PC-3 (cell line): ENCODE measurements around the gene DGLUCY. TPM values are rescaled to one million over a fixed set of nuclear protein-coding genes. Genes with fewer than 3 reads are reported as not detected.

Source experiments
- ATAC-seq: fragments of 200-7000 bp; cut with Tn5 transposase; 2 replicates; pipeline ENCODE4 v1.9.1; 2020; ENCODE audit warnings: mild to moderate bottlenecking, moderate library complexity
- BruUV-seq: library from RNA; stranded (reverse); fragments of 400-500 nt; replicated peaks from 2 replicates; lab custom pipeline; 2021; lab: Mats Ljungman, UMichigan
- CTCF ChIA-PET: fragments of 300-600 bp; sonication (Branson Sonifier 250); formaldehyde crosslinking; loops from one replicate; lab custom pipeline; 2022; ENCODE audit warnings: antibody characterized with exemption; lab: Charles Lee
- POLR2A ChIA-PET: fragments of 300-600 bp; sonication (Branson Sonifier 250); formaldehyde crosslinking; loops from one replicate; lab custom pipeline; 2022; ENCODE audit warnings: antibody characterized with exemption; ENCODE audit not compliant: unreplicated experiment; lab: Charles Lee
- DNase-seq: peaks from one replicate; pipeline ENCODE4 v3.0.0-alpha.2; 2015
- H2AFZ ChIP-seq: fragments of 300-600 bp; sonication (generic); 2 replicates; pipeline ENCODE4 v1.6.0; 2016; ENCODE audit warnings: antibody characterized with exemption, low read length
- H3F3A ChIP-seq: fragments of 300-600 bp; sonication (generic); one replicate; pipeline ENCODE4 v1.6.0; 2017; ENCODE audit warnings: antibody characterized with exemption, low read length, control low read depth, mild to moderate bottlenecking; ENCODE audit not compliant: unreplicated experiment
- H3K27ac ChIP-seq: fragments of 300-600 bp; sonication (generic); 2 replicates; pipeline ENCODE4 v1.5.1; 2016; ENCODE audit warnings: mild to moderate bottlenecking, low read length
- H3K27me3 ChIP-seq: fragments of 300-600 bp; sonication (generic); 2 replicates; pipeline ENCODE4 v1.6.1; 2016; ENCODE audit warnings: low read length, mixed read lengths
- H3K36me3 ChIP-seq: fragments of 300-600 bp; sonication (generic); 2 replicates; pipeline ENCODE4 v1.6.1; 2016; ENCODE audit warnings: low read depth, mixed run types, low read length, mixed read lengths
- H3K4me1 ChIP-seq: fragments of 300-600 bp; sonication (generic); 2 replicates; pipeline ENCODE4 v1.5.1; 2016; ENCODE audit warnings: low read length; ENCODE audit not compliant: insufficient read depth
- H3K4me2 ChIP-seq: fragments of 300-600 bp; sonication (generic); 2 replicates; pipeline ENCODE4 v1.6.0; 2016; ENCODE audit warnings: low read length
- H3K4me3 ChIP-seq: fragments of 300-600 bp; sonication (generic); 2 replicates; pipeline ENCODE4 v1.5.1; 2016; ENCODE audit warnings: mild to moderate bottlenecking, low read length, mixed read lengths
- H3K79me2 ChIP-seq: fragments of 300-600 bp; sonication (generic); 2 replicates; pipeline ENCODE4 v1.6.1; 2017; ENCODE audit warnings: low read length, mixed read lengths
- H3K9ac ChIP-seq: fragments of 300-600 bp; sonication (generic); 2 replicates; pipeline ENCODE4 v1.6.0; 2016; ENCODE audit warnings: mild to moderate bottlenecking, low read length
- H3K9me2 ChIP-seq: fragments of 300-600 bp; sonication (generic); replicated peaks from 2 replicates; pipeline ENCODE4 v1.6.1; 2016; ENCODE audit warnings: mixed run types, low read length, mixed read lengths
- H3K9me3 ChIP-seq: fragments of 300-600 bp; sonication (generic); 2 replicates; pipeline ENCODE4 v1.6.1; 2016; ENCODE audit warnings: low read length, mixed read lengths
- H4K20me1 ChIP-seq: fragments of 300-600 bp; sonication (generic); 2 replicates; pipeline ENCODE4 v1.6.1; 2016; ENCODE audit warnings: low read length, mixed read lengths
- CTCF ChIP-seq: fragments of 300-600 bp; sonication (generic); conservative IDR thresholded peaks from 2 replicates; pipeline ENCODE4 v1.5.1; 2017; ENCODE audit warnings: antibody characterized with exemption, low read depth, mild to moderate bottlenecking, low read length
- EZH2 ChIP-seq: fragments of 300-600 bp; sonication (generic); IDR thresholded peaks from one replicate; pipeline ENCODE4 v1.6.1; 2017; ENCODE audit warnings: antibody characterized with exemption, mild to moderate bottlenecking, low read length; ENCODE audit not compliant: unreplicated experiment
- EZH2phosphoT487 ChIP-seq: fragments of 300-600 bp; sonication (generic); IDR thresholded peaks from 2 replicates; pipeline ENCODE4 v1.6.1; 2018; ENCODE audit warnings: mild to moderate bottlenecking, antibody characterized with exemption, low read length, borderline replicate concordance
- intact Hi-C: fragments of 100-400 bp; cut with micrococcal nuclease; formaldehyde crosslinking; loops from 2 replicates; pipeline ENCODE4 v1.9.0; 2023
- total RNA-seq: library from RNA; depleted of rRNA; stranded (reverse); fragments of >200 nt; gene quantifications from 2 replicates; pipeline ENCODE4 v1.2.3, GENCODE V29; 2014

The DGLUCY gene
- total RNA-seq, 1 experiment from 2014 or later: 0.84 TPM

GRCh38 chr14:91270619-91271018, 156.7 kb downstream of the DGLUCY start:
- no peaks in the 10 kb centered on the region for H3K9me2 ChIP-seq
- no peaks in the 10 kb centered on the region for H3K4me1 ChIP-seq
- intact Hi-C loops: no loop called here
- no peak overlapping the region for H2AFZ ChIP-seq
- ChIA-PET POLR2A (no interaction called here), CTCF (no interaction called here)
- no peaks in the 10 kb centered on the region for H3K9me3 ChIP-seq
- H3K36me3 ChIP-seq: no peaks in the 10 kb centered on the region
- ATAC-seq (peak; percentile 42; the same call in 1 of the 2 replicates), DNase-seq (no peak)
- no peaks in the 10 kb centered on the region for H3K79me2 ChIP-seq
- no peak overlapping the region for H3K27ac ChIP-seq
- no peaks in the 10 kb centered on the region for H4K20me1 ChIP-seq
- no peak overlapping the region for H3K4me3 ChIP-seq
- H3K4me2 ChIP-seq: no peak overlapping the region
- H3K27me3 ChIP-seq: no peaks in the 10 kb centered on the region
- TF ChIP-seq CTCF (no peak), EZH2phosphoT487 (no peak), EZH2 (no peak)
- no peaks in the 10 kb centered on the region for H3F3A ChIP-seq
- H3K9ac ChIP-seq: no peak overlapping the region
- no TSS peak for BruUV-seq

- DNase-seq: no peak
- no peaks in the 10 kb centered on the region for H3F3A ChIP-seq
- H3K4me3 ChIP-seq: no peak overlapping the region
- no peaks in the 10 kb centered on the region for H3K36me3 ChIP-seq
- no peaks in the 10 kb centered on the region for H4K20me1 ChIP-seq
- no peaks in the 10 kb centered on the region for H3K79me2 ChIP-seq
- intact Hi-C loops: no loop called here
- no peaks in the 10 kb centered on the region for H3K9me2 ChIP-seq
- no peak overlapping the region for H3K27ac ChIP-seq
- TF ChIP-seq EZH2phosphoT487 (no peak), CTCF (no peak), EZH2 (no peak)
- H3K9ac ChIP-seq: no peak overlapping the region
- no peak overlapping the region for H3K4me2 ChIP-seq
- no peaks in the 10 kb centered on the region for H3K4me1 ChIP-seq
- ATAC-seq: no peak
- no peaks in the 10 kb centered on the region for H3K9me3 ChIP-seq
- BruUV-seq: no TSS peak
- POLR2A ChIA-PET: no interaction called here
- no peaks in the 10 kb centered on the region for H3K27me3 ChIP-seq
- CTCF ChIA-PET: interaction anchor here (0.5 kb wide), 1 partner anchor 99 kb away, joined by 4 read pairs; no protein-coding TSS in a partner anchor
- no peak overlapping the region for H2AFZ ChIP-seq
Observed at GRCh38 chr14:91271639-91272038, 157.8 kb downstream of the DGLUCY start.

GRCh38 chr14:91272341-91273272, 158.7 kb downstream of the DGLUCY start:
- Histone ChIP-seq H3K4me2 (no peak overlapping the region), H4K20me1 (no peaks in the 10 kb centered on the region), H3K27ac (no peak overlapping the region), H3K9ac (no peak overlapping the region), H3K4me3 (no peak overlapping the region), H3K9me3 (no peaks in the 10 kb centered on the region), H3K27me3 (no peaks in the 10 kb centered on the region), H3K9me2 (no peaks in the 10 kb centered on the region), H3K36me3 (peaks cover 4% of the 10 kb centered on the region; the same call in 1 of the 2 replicates), H3K79me2 (no peaks in the 10 kb centered on the region), H2AFZ (no peak overlapping the region), H3K4me1 (no peaks in the 10 kb centered on the region), H3F3A (no peaks in the 10 kb centered on the region)
- BruUV-seq: no TSS peak
- POLR2A ChIA-PET: no interaction called here
- TF ChIP-seq EZH2 (no peak), EZH2phosphoT487 (no peak), CTCF (no peak)
- intact Hi-C loops: no loop called here
- ATAC-seq: no peak
- CTCF ChIA-PET: interaction anchor here (0.5 kb wide), 1 partner anchor 100 kb away, joined by 4 read pairs; no protein-coding TSS in a partner anchor
- no peak for DNase-seq
